Measurements from ENCODE around the gene FER.

Gene FER

GRCh38 chr5:109126481-109126880 lies 378.8 kb downstream of the FER start:
- H2AFZ ChIP-seq (ENCODE audit: low read depth, low read length): no peak overlapping the region
- no peaks in the 10 kb centered on the region for H3K9me3 ChIP-seq (ENCODE audit: insufficient read depth, low read length)
- no peak overlapping the region for H3K4me2 ChIP-seq (ENCODE audit: low read length)
- no peaks in the 10 kb centered on the region for H3K4me1 ChIP-seq (ENCODE audit: low read length)
- H3K79me2 ChIP-seq (ENCODE audit: low read length): no peaks in the 10 kb centered on the region
- TF ChIP-seq CTCF (IDR thresholded peaks at IDR 0.05; ENCODE audit: low read depth, low read length) (no peak), EZH2phosphoT487 (IDR thresholded peaks at IDR 0.05; ENCODE audit: low read depth) (no peak)
- H3K9ac ChIP-seq (ENCODE audit: low read length): no peak overlapping the region
- H3K27ac ChIP-seq (ENCODE audit: low read length): no peak overlapping the region
- no peaks in the 10 kb centered on the region for H3K27me3 ChIP-seq (ENCODE audit: low read depth, low read length)
- no peaks in the 10 kb centered on the region for H3K36me3 ChIP-seq (replicated peaks; ENCODE audit: low read depth, low read length)
- no peaks in the 10 kb centered on the region for H4K20me1 ChIP-seq (ENCODE audit: insufficient read depth, low read length)
- H3K4me3 ChIP-seq (ENCODE audit: low read length): no peak overlapping the region

GRCh38 chr5:109136906-109137305 lies 389.2 kb downstream of the FER start:
- Histone ChIP-seq H3K9me3 (ENCODE audit: insufficient read depth, low read length) (no peaks in the 10 kb centered on the region), H2AFZ (ENCODE audit: low read depth, low read length) (no peak overlapping the region), H3K4me2 (ENCODE audit: low read length) (no peak overlapping the region), H4K20me1 (ENCODE audit: insufficient read depth, low read length) (no peaks in the 10 kb centered on the region), H3K27me3 (ENCODE audit: low read depth, low read length) (no peaks in the 10 kb centered on the region), H3K4me3 (ENCODE audit: low read length) (no peak overlapping the region), H3K27ac (ENCODE audit: low read length) (no peak overlapping the region), H3K4me1 (ENCODE audit: low read length) (no peaks in the 10 kb centered on the region), H3K36me3 (replicated peaks; ENCODE audit: low read depth, low read length) (no peaks in the 10 kb centered on the region), H3K79me2 (ENCODE audit: low read length) (no peaks in the 10 kb centered on the region), H3K9ac (ENCODE audit: low read length) (no peak overlapping the region)
- TF ChIP-seq EZH2phosphoT487 (IDR thresholded peaks at IDR 0.05; ENCODE audit: low read depth) (no peak), CTCF (IDR thresholded peaks at IDR 0.05; ENCODE audit: low read depth, low read length) (no peak)

DNA sequence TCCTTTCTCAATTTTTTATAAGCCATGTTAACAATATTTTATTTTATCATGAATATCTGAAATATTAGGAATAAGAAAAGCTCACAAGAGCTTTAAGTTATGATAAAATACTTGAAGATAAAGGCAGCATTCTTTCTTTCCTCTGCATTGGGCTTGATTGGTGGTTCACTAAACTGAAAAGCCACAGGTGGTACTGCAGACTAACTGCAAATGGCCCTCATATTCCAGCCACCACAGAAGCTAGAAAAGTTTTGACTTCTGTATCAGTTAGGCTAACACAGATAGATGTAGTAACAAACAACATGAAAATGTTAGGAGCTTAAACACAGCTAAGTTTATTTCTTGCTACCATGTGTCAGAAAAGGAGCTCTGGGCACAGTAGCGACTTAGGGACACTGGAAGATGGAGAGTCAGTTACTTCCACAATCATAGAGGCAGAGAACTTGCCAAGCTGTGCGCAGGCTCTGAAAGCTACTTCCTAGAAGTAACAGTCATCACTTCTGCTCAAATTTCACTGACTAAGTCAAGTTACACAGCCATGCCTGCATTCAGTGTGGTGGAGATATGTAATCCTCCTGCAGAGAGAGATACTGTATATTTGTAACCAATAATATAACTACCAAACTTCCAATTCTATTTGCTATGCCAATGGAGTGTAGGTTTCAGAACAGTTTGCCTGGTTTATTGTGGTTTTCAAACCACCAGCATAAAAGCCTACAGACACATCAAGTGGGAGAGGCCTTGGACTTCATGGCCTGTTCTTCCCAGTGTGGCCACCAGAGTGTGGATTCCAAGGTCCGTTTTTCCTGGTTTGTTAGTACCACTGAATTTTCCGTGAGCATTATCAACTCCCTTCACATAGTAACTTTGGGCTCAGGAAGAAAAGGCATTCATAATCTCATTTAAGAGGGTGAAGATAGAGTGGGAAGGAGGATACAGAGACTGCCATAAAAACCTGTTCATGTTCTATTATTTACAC lies 393.8 kb downstream of the FER start:
- no peaks in the 10 kb centered on the region for H4K20me1 ChIP-seq (ENCODE audit: insufficient read depth, low read length)
- no peaks in the 10 kb centered on the region for H3K27me3 ChIP-seq (ENCODE audit: low read depth, low read length)
- no peaks in the 10 kb centered on the region for H3K79me2 ChIP-seq (ENCODE audit: low read length)
- no peak overlapping the region for H3K27ac ChIP-seq (ENCODE audit: low read length)
- no peaks in the 10 kb centered on the region for H3K9me3 ChIP-seq (ENCODE audit: insufficient read depth, low read length)
- no peak overlapping the region for H3K9ac ChIP-seq (ENCODE audit: low read length)
- no peaks in the 10 kb centered on the region for H3K36me3 ChIP-seq (replicated peaks; ENCODE audit: low read depth, low read length)
- no peaks in the 10 kb centered on the region for H3K4me1 ChIP-seq (ENCODE audit: low read length)
- TF ChIP-seq EZH2phosphoT487 (IDR thresholded peaks at IDR 0.05; ENCODE audit: low read depth) (no peak), CTCF (IDR thresholded peaks at IDR 0.05; ENCODE audit: low read depth, low read length) (no peak)
- no peak overlapping the region for H3K4me3 ChIP-seq (ENCODE audit: low read length)
- no peak overlapping the region for H2AFZ ChIP-seq (ENCODE audit: low read depth, low read length)
- no peak overlapping the region for H3K4me2 ChIP-seq (ENCODE audit: low read length)

DNA sequence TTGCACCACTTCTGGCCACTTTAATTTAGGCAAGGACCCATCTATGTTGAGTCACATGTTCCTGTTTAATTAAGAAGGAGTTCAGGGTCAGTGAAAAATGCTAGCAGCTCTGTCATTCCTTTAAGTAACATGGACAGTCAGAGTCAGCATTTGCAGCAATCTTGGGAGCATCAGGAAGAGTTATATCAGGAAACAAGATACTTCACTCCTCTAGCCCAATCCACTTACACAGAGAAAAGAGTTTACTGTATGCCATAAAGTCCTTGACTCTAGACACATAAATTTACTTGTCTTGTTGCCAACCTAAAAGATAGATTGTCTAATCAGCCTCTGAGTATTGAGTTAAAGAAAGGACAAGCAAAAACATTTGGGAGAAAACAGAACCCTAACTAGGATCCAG lies 395.3 kb downstream of the FER start:
- H3K36me3 ChIP-seq (replicated peaks; ENCODE audit: low read depth, low read length): no peaks in the 10 kb centered on the region
- H4K20me1 ChIP-seq (ENCODE audit: insufficient read depth, low read length): no peaks in the 10 kb centered on the region
- H3K9ac ChIP-seq (ENCODE audit: low read length): no peak overlapping the region
- no peak overlapping the region for H2AFZ ChIP-seq (ENCODE audit: low read depth, low read length)
- H3K9me3 ChIP-seq (ENCODE audit: insufficient read depth, low read length): no peaks in the 10 kb centered on the region
- H3K79me2 ChIP-seq (ENCODE audit: low read length): no peaks in the 10 kb centered on the region
- no peak overlapping the region for H3K4me2 ChIP-seq (ENCODE audit: low read length)
- no peak overlapping the region for H3K27ac ChIP-seq (ENCODE audit: low read length)
- H3K4me3 ChIP-seq (ENCODE audit: low read length): no peak overlapping the region
- no peaks in the 10 kb centered on the region for H3K4me1 ChIP-seq (ENCODE audit: low read length)
- no peaks in the 10 kb centered on the region for H3K27me3 ChIP-seq (ENCODE audit: low read depth, low read length)
- TF ChIP-seq EZH2phosphoT487 (IDR thresholded peaks at IDR 0.05; ENCODE audit: low read depth) (no peak), CTCF (IDR thresholded peaks at IDR 0.05; ENCODE audit: low read depth, low read length) (no peak)
